Sciatic nerve (tissue), 2 donors: Measurements from ENCODE around the gene ZNF8. TPM values are rescaled to one million over a fixed set of nuclear protein-coding genes. Genes with fewer than 3 reads are reported as not detected.
"Not testable (repeated sequence)": the region's sequence is repeated elsewhere in the genome, so short reads cannot be mapped to it uniquely, and the experiment has no call there.

ENCODE experiments used
- ATAC-seq: fragments of 200-7000 bp; cut with Tn5 transposase; one replicate; pipeline ENCODE4 v1.9.1; 2020; ENCODE audit warnings: mild to moderate bottlenecking, moderate library complexity
- DNase-seq: peaks from one replicate; pipeline ENCODE4 v3.0.0-alpha.2; 2020; ENCODE audit warnings: low spot score
- intact Hi-C: fragments of 100-400 bp; cut with DNase I; formaldehyde crosslinking; loops from one replicate; pipeline ENCODE4 v1.14.2; 2022
- total RNA-seq: library from RNA; stranded (reverse); fragmentation: NEBNext Ultra II Directional; extraction: Animal tissue kit (Norgen Biotek cat#: 25700); gene quantifications from one replicate; pipeline ENCODE4 v1.2.1, GENCODE V29; 2021
- donor health status: DM: no; HTN: no; CAD: no.
- donor health status: DM: no; HTN: no; CAD: no.

ZNF8 gene
- total RNA-seq, 1 donor from 2014 or later: 6.9 TPM

GRCh38 chr19:58291943-58292342, 13.2 kb downstream of the ZNF8 start:
- no peak for ATAC-seq
- intact Hi-C loops: no loop called here

GRCh38 chr19:58294743-58295374, 16.1 kb downstream of the ZNF8 start:
- intact Hi-C loops: no loop called here
- DNase-seq (no peak), ATAC-seq (no peak)

More at GRCh38 chr19:58291943-58292342, 13.2 kb downstream of the ZNF8 start:
- no peak for DNase-seq

GRCh38 chr19:58296104-58296503, 17.3 kb downstream of the ZNF8 start:
- no peak for ATAC-seq
- intact Hi-C loops: no loop called here
- DNase-seq: no peak

GRCh38 chr19:58300620-58301019, 21.9 kb downstream of the ZNF8 start:
- DNase-seq: no peak
- ATAC-seq: no peak
- intact Hi-C loops: no loop called here

GRCh38 chr19:58304255-58304654, 25.5 kb downstream of the ZNF8 start:
- ATAC-seq (no peak), DNase-seq (no peak)
- intact Hi-C loops: no loop called here

GRCh38 chr19:58304748-58305064, 26.0 kb downstream of the ZNF8 start:
- intact Hi-C loops: no loop called here
- DNase-seq (no peak), ATAC-seq (peak; percentile 4)

GRCh38 chr19:58305065-58305931, 26.5 kb downstream of the ZNF8 start, which contains the start of gene ERVK3-1:
ERVK3-1 (plus strand) TSS chr19:58305377; CDS start chr19:58312169, 6,792 bp downstream.
- intact Hi-C loops: no loop called here
- ATAC-seq (peak; percentile 100), DNase-seq (peak; percentile 95)

GRCh38 chr19:58305932-58306323, 27.2 kb downstream of the ZNF8 start:
- DNase-seq: no peak
- intact Hi-C loops: no loop called here
- ATAC-seq: no peak

GRCh38 chr19:58307736-58308135, 29.0 kb downstream of the ZNF8 start:
- intact Hi-C loops: no loop called here
- DNase-seq (no peak), ATAC-seq (no peak)

GRCh38 chr19:58310685-58311084, 31.9 kb downstream of the ZNF8 start:
- intact Hi-C loops, DNase-seq, ATAC-seq: not testable (repeated sequence)

- intact Hi-C loops: no loop called here
- no peak for ATAC-seq
Observed at GRCh38 chr19:58311345-58311865, 32.6 kb downstream of the ZNF8 start.

GRCh38 chr19:58315580-58315979, 36.8 kb downstream of the ZNF8 start:
- intact Hi-C loops: no loop called here
- no peak for DNase-seq
- no peak for ATAC-seq

More at GRCh38 chr19:58311345-58311865, 32.6 kb downstream of the ZNF8 start:
- no peak for DNase-seq

GRCh38 chr19:58317476-58318072, 38.8 kb downstream of the ZNF8 start:
- ATAC-seq (no peak), DNase-seq (no peak)
- intact Hi-C loops: no loop called here

- no peak for ATAC-seq
- no peak for DNase-seq
- intact Hi-C loops: no loop called here
Observed at GRCh38 chr19:58318297-58318696, 39.5 kb downstream of the ZNF8 start.

- ATAC-seq (no peak), DNase-seq (no peak)
- intact Hi-C loops: no loop called here
Observed at GRCh38 chr19:58319241-58319640, 40.5 kb downstream of the ZNF8 start.

- ATAC-seq (no peak), DNase-seq (no peak)
- intact Hi-C loops: no loop called here
Observed at GRCh38 chr19:58325311-58326022, 46.7 kb downstream of the ZNF8 start.

GRCh38 chr19:58326501-58326913, 47.8 kb downstream of the ZNF8 start:
- DNase-seq (no peak), ATAC-seq (peak; percentile 46)
- intact Hi-C loops: no loop called here

- DNase-seq: peak; percentile 98
- ATAC-seq: peak; percentile 99
- intact Hi-C loops: no loop called here
Observed at GRCh38 chr19:58326914-58327726, 48.4 kb downstream of the ZNF8 start, which contains the start of gene ZSCAN22. ZSCAN22 (plus strand) TSS chr19:58326994; CDS start chr19:58334803, 7,809 bp downstream.
